ACC112 (cell line): ENCODE results near the gene SORCS2.

ENCODE experiments used
- H2AFZ ChIP-seq: fragments of 200-600 bp; sonication (generic); one replicate; pipeline ENCODE4 v1.6.0; 2017; ENCODE audit warnings: antibody characterized with exemption, low read length; ENCODE audit not compliant: unreplicated experiment
- H3K27ac ChIP-seq: fragments of 200-600 bp; sonication (generic); 2 replicates; pipeline ENCODE4 v1.5.1; 2014; ENCODE audit warnings: low read depth, mild to moderate bottlenecking, antibody characterized with exemption, low read length, moderate library complexity
- H3K27me3 ChIP-seq: fragments of 200-600 bp; sonication (generic); 2 replicates; pipeline ENCODE4 v1.6.1; 2014; ENCODE audit warnings: mild to moderate bottlenecking, antibody characterized with exemption, low read length, moderate library complexity, mixed read lengths; ENCODE audit not compliant: insufficient read depth
- H3K36me3 ChIP-seq: fragments of 200-600 bp; sonication (generic); 2 replicates; pipeline ENCODE4 v1.6.1; 2016; ENCODE audit warnings: mild to moderate bottlenecking, antibody characterized with exemption, low read length, moderate library complexity, mixed read lengths; ENCODE audit not compliant: insufficient read depth
- H3K4me1 ChIP-seq: fragments of 200-600 bp; sonication (generic); one replicate; pipeline ENCODE4 v1.6.1; 2016; ENCODE audit warnings: low read length, mixed read lengths; ENCODE audit not compliant: insufficient read depth, unreplicated experiment, control insufficient read depth
- H3K4me3 ChIP-seq: fragments of 200-600 bp; sonication (generic); 2 replicates; pipeline ENCODE4 v1.5.1; 2014; ENCODE audit warnings: mild to moderate bottlenecking, low read depth, low read length
- H3K79me2 ChIP-seq: fragments of 200-600 bp; sonication (generic); one replicate; pipeline ENCODE4 v1.6.0; 2016; ENCODE audit warnings: low read length; ENCODE audit not compliant: control insufficient read depth, unreplicated experiment, insufficient read depth

The SORCS2 gene

GRCh38 chr4:7640136-7640535 is 447.8 kb downstream of the SORCS2 start:
- H3K27me3 ChIP-seq, result peaks cover 26% of the 10 kb centered on the region
- no peaks in the 10 kb centered on the region for H3K36me3 ChIP-seq
- H3K4me3 ChIP-seq, result no peak overlapping the region
- H2AFZ ChIP-seq, result no peak overlapping the region
- H3K27ac ChIP-seq, result no peak overlapping the region
- no peaks in the 10 kb centered on the region for H3K79me2 ChIP-seq
- H3K4me1 ChIP-seq, result no peaks in the 10 kb centered on the region

DNA sequence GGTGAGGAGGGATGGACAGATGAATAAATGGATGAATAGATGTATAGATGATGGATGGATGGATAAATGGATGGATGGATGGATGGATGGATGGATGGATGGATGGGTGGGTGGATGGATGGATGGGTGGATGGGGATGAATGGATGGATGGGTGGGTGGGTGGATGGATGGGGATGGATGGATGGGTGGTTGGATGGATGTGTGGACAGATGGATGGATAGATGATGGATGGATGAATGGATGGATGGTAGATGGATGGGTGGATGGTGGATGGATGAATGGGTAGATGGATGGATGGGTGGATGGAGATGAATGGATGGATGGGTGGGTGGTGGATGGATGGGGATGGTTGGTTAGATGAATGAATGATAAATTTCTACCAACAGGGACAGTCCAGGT is 449.4 kb downstream of the SORCS2 start:
- no peak overlapping the region for H3K4me3 ChIP-seq
- no peak overlapping the region for H2AFZ ChIP-seq
- no peaks in the 10 kb centered on the region for H3K36me3 ChIP-seq
- no peaks in the 10 kb centered on the region for H3K79me2 ChIP-seq
- H3K27me3 ChIP-seq, result peaks cover 23% of the 10 kb centered on the region
- no peak overlapping the region for H3K27ac ChIP-seq
- peaks cover 4% of the 10 kb centered on the region for H3K4me1 ChIP-seq

GRCh38 chr4:7642741-7643458 is 450.6 kb downstream of the SORCS2 start:
- Histone ChIP-seq H3K36me3 (no peaks in the 10 kb centered on the region), H3K27ac (no peak overlapping the region), H2AFZ (no peak overlapping the region), H3K27me3 (peaks cover 20% of the 10 kb centered on the region), H3K4me3 (no peak overlapping the region), H3K79me2 (no peaks in the 10 kb centered on the region), H3K4me1 (peaks cover 10% of the 10 kb centered on the region)

GRCh38 chr4:7645158-7645557 is 452.8 kb downstream of the SORCS2 start:
- H2AFZ ChIP-seq, result no peak overlapping the region
- no peaks in the 10 kb centered on the region for H3K79me2 ChIP-seq
- H3K27me3 ChIP-seq, result peaks cover 20% of the 10 kb centered on the region
- no peak overlapping the region for H3K27ac ChIP-seq
- peaks cover 31% of the 10 kb centered on the region for H3K4me1 ChIP-seq
- no peak overlapping the region for H3K4me3 ChIP-seq
- no peaks in the 10 kb centered on the region for H3K36me3 ChIP-seq

GRCh38 chr4:7645956-7646355 is 453.6 kb downstream of the SORCS2 start:
- Histone ChIP-seq H3K4me3 (no peak overlapping the region), H3K79me2 (no peaks in the 10 kb centered on the region), H3K27ac (no peak overlapping the region), H2AFZ (no peak overlapping the region), H3K36me3 (no peaks in the 10 kb centered on the region), H3K4me1 (peaks cover 36% of the 10 kb centered on the region), H3K27me3 (peaks cover 20% of the 10 kb centered on the region)

DNA sequence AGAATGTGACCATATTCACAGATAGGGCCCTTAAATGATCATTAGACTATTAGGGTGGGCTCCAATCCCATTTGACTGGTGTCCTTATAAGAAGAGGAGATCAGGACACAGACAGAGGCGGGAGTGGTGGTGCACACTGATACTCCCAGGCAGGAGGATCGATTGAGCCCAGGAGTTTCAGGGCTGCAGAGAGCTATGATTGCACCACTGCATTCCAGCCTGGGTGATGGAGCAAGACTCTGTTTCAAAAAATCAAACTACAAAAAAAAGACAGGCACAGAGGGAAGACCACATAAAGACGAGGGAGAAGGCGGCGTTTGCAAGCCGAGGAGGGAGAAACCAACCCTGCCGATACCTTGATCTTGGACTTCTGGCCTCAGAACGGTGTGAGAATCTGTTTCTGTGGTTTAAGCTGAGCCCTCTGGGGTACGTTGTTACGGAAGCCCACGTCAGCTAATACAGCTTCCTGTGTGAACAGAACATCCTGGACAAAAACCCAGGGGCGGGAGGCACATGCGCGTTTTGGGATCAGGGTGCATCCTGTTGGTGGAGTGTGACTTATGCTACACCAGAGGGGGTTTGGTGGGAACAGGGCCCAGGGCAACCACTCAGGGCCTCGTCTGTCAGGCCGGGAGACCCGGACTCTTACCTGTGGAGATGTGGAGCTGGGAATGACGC is 454.2 kb downstream of the SORCS2 start:
- Histone ChIP-seq H3K79me2 (no peaks in the 10 kb centered on the region), H3K4me1 (peaks cover 42% of the 10 kb centered on the region), H3K36me3 (no peaks in the 10 kb centered on the region), H2AFZ (no peak overlapping the region), H3K4me3 (no peak overlapping the region), H3K27me3 (peaks cover 20% of the 10 kb centered on the region), H3K27ac (no peak overlapping the region)

DNA sequence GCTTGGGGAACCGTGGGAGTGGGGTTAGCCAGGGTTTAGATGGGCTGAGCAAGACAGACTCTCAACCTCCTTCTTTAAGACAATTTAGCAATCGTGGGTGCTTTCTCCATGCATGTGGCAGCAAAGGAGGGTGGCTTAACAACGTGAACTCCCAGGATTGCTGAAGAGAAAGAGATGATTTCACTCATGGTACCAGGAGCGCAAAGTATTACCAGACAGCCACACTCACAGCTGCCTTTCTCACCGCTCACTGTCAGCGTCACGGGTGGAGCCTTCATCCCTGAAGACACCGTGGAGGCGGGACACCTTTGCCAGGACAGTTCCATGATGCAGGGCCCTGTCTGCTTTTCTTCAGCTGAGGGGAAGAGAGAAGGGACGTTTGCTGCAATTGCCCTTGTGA is 454.8 kb downstream of the SORCS2 start:
- H3K4me1 ChIP-seq, result peaks cover 43% of the 10 kb centered on the region
- H2AFZ ChIP-seq, result no peak overlapping the region
- peaks cover 17% of the 10 kb centered on the region for H3K27me3 ChIP-seq
- no peaks in the 10 kb centered on the region for H3K79me2 ChIP-seq
- H3K27ac ChIP-seq, result no peak overlapping the region
- H3K4me3 ChIP-seq, result no peak overlapping the region
- no peaks in the 10 kb centered on the region for H3K36me3 ChIP-seq

GRCh38 chr4:7647600-7648543 is 455.5 kb downstream of the SORCS2 start:
- H3K27ac ChIP-seq, result peak overlapping the region; percentile 17; the same call in 1 of the 2 replicates

DNA sequence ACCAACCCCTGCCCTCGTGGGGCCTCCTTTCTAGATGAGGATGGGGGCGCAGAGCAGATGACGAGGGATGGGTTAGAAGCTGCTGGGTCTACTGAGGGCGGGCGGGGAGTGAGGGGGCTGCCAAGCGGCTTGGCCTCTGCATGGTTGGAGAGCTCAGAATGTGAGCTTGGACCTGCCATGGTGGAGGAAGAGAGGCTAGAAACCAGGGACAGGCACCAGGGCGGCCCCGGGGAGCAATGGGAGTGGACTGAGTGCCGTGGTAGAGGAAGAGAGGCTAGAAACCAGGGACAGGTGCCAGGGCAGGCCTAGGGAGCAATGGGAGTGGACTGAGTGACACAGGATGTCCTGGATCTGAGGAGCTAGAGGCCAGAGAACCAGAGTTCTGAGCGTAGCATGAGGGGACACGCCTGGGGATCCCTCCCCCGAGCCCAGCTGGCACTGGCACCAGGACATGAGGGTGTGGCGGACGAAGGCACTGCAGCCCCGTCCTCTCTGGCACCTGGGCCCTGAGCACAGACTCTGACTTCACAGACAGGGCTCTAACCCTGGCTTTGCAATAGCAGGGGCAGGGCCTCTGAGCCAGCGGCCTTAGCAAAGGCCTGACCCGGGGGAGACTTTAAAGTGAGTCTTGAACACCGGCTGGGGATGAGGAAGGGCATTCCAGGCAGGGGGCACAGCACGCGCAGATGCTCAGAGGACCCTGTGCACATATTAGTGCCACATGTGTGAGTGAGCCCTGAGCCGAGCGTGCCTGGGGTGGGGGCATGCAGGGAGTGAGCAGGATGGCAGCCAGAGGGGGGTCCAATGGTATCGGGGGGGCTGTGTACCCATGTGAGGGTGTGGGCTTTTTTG is 456.4 kb downstream of the SORCS2 start:
- Histone ChIP-seq H3K36me3 (no peaks in the 10 kb centered on the region), H3K4me3 (no peak overlapping the region), H3K79me2 (no peaks in the 10 kb centered on the region), H3K27me3 (peaks cover 6% of the 10 kb centered on the region; the same call in 1 of the 2 replicates), H3K27ac (peak overlapping the region; percentile 17; the same call in 1 of the 2 replicates), H3K4me1 (peaks cover 43% of the 10 kb centered on the region), H2AFZ (no peak overlapping the region)

More at GRCh38 chr4:7647600-7648543, 455.5 kb downstream of the SORCS2 start:
- Histone ChIP-seq H2AFZ (no peak overlapping the region), H3K36me3 (no peaks in the 10 kb centered on the region), H3K27me3 (peaks cover 11% of the 10 kb centered on the region; the same call in 1 of the 2 replicates), H3K4me3 (no peak overlapping the region), H3K4me1 (peaks cover 43% of the 10 kb centered on the region), H3K79me2 (no peaks in the 10 kb centered on the region)

DNA sequence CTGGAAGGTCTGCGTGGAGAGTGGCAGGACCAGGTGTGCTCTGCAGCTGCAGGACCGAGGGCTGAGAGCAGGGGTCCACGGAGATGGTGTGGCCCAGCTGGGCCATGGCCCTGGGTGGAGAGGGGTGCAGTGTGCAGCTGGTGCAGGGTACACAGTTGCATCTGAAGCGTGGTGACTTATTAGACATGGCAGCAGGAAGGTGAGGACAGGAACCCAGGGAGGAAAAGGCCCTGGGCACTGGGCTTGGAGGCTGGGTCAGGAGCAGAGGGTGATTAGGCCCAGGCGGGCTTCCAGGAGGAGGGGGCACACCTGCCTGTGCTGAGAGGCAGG is 457.0 kb downstream of the SORCS2 start:
- H3K27me3 ChIP-seq, result no peaks in the 10 kb centered on the region; the same call in 1 of the 2 replicates
- H3K4me3 ChIP-seq, result no peak overlapping the region
- H3K79me2 ChIP-seq, result no peaks in the 10 kb centered on the region
- no peak overlapping the region for H2AFZ ChIP-seq
- H3K27ac ChIP-seq, result peak overlapping the region; percentile 17; the same call in 1 of the 2 replicates
- H3K4me1 ChIP-seq, result peaks cover 43% of the 10 kb centered on the region
- H3K36me3 ChIP-seq, result no peaks in the 10 kb centered on the region
